Measurements from ENCODE around the gene ADAMTSL1.

ADAMTSL1 gene

GRCh38 chr9:18707061-18707461, 233.1 kb downstream of the ADAMTSL1 start:
- no peak for DNase-seq (ENCODE audit: low spot score in 2 of 2)
- Histone ChIP-seq H3K27me3 (ENCODE audit: low read depth) (no peaks in the 10 kb centered on the region), H3K4me3 (no peak overlapping the region), H3K4me1 (no peaks in the 10 kb centered on the region), H3K9me3 (no peaks in the 10 kb centered on the region), H3K36me3 (replicated peaks) (no peaks in the 10 kb centered on the region)
- in situ Hi-C loops (cut with MboI; ENCODE audit: low sequenced_read_pairs) = no loop called here

DNA sequence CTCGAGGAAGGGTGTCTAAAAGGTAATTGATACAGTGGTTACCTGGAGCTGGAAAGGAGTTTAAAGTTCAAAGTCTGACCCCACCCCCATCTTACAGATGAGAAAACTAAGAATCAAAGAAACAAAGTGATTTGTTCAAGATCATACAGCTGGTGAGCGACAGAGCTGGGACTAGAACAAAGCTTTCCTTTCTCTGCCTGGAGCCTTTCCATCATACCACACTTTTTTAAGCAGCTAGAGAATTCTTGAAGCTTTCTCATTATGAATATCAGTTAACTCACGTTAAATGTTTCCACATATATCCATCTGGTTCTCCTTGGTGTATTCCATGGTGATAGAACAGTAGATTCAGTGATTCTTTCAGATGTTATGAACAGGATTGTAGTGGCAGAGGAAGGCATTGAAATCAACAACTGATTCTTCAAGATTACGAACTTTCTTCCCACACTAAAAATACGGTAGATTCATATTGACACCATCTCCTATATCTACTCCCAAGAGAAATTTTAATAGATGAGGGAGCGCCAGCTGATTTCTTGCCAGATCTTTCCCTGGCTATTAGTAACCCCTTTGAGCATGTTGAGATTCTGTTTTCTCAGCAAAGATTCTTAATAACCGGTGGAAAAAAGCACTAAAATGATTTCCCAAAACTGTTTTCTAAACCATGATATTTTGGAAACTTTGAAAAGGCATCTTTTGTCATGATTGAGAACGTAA, 233.7 kb downstream of the ADAMTSL1 start:
- in situ Hi-C loops (cut with MboI; ENCODE audit: low sequenced_read_pairs) = no loop called here
- Histone ChIP-seq H3K27me3 (ENCODE audit: low read depth) (no peaks in the 10 kb centered on the region), H3K4me1 (no peaks in the 10 kb centered on the region), H3K4me3 (no peak overlapping the region), H3K9me3 (no peaks in the 10 kb centered on the region), H3K36me3 (replicated peaks) (no peaks in the 10 kb centered on the region)
- DNase-seq (ENCODE audit: low spot score in 2 of 2) = no peak

GRCh38 chr9:18708429-18708828, 234.5 kb downstream of the ADAMTSL1 start:
- in situ Hi-C loops (cut with MboI; ENCODE audit: low sequenced_read_pairs) = no loop called here
- no peaks in the 10 kb centered on the region for H3K4me1 ChIP-seq
- H3K4me3 ChIP-seq = no peak overlapping the region
- no peaks in the 10 kb centered on the region for H3K36me3 ChIP-seq (replicated peaks)
- H3K27me3 ChIP-seq (ENCODE audit: low read depth) = no peaks in the 10 kb centered on the region
- no peaks in the 10 kb centered on the region for H3K9me3 ChIP-seq
- DNase-seq (ENCODE audit: low spot score in 2 of 2) = no peak

GRCh38 chr9:18710065-18710464, 236.1 kb downstream of the ADAMTSL1 start:
- H3K4me3 ChIP-seq = no peak overlapping the region
- H3K4me1 ChIP-seq = no peaks in the 10 kb centered on the region
- no peak for DNase-seq (ENCODE audit: low spot score in 2 of 2)
- no peaks in the 10 kb centered on the region for H3K27me3 ChIP-seq (ENCODE audit: low read depth)
- no peaks in the 10 kb centered on the region for H3K36me3 ChIP-seq (replicated peaks)
- in situ Hi-C loops (cut with MboI; ENCODE audit: low sequenced_read_pairs) = no loop called here
- H3K9me3 ChIP-seq = no peaks in the 10 kb centered on the region

- Histone ChIP-seq H3K27me3 (ENCODE audit: low read depth) (no peaks in the 10 kb centered on the region), H3K4me3 (no peak overlapping the region), H3K9me3 (no peaks in the 10 kb centered on the region), H3K4me1 (no peaks in the 10 kb centered on the region), H3K36me3 (replicated peaks) (no peaks in the 10 kb centered on the region)
- DNase-seq (ENCODE audit: low spot score in 2 of 2) = peak in 1 of 2 experiments; percentile 9
- in situ Hi-C loops (cut with MboI; ENCODE audit: low sequenced_read_pairs) = no loop called here
Measured at GRCh38 chr9:18717759-18718158, 243.8 kb downstream of the ADAMTSL1 start.

DNA sequence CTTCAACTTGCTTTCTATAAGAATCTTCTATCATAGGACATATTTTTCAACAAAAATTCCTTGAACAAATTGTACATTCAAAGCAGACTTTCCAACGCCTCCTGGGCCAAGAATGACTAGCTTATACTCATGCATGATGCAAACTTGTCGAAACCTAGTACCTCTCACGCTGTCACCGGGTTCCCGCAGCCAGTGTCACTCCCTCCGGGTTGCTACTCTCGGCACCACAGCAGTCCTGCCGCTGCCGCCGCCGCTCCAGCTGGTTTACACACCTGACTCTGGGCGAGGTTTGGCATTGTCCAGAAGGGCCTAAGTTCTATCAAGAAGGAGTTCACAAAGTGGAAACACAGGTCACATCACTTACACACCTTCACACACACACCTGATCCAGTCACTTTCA, 244.4 kb downstream of the ADAMTSL1 start:
- Histone ChIP-seq H3K36me3 (replicated peaks) (no peaks in the 10 kb centered on the region), H3K9me3 (no peaks in the 10 kb centered on the region), H3K4me1 (no peaks in the 10 kb centered on the region), H3K27me3 (ENCODE audit: low read depth) (no peaks in the 10 kb centered on the region), H3K4me3 (no peak overlapping the region)
- in situ Hi-C loops (cut with MboI; ENCODE audit: low sequenced_read_pairs) = no loop called here
- DNase-seq (ENCODE audit: low spot score in 2 of 2) = no peak

GRCh38 chr9:18718932-18719331, 245.0 kb downstream of the ADAMTSL1 start:
- H3K9me3 ChIP-seq = no peaks in the 10 kb centered on the region
- in situ Hi-C loops (cut with MboI; ENCODE audit: low sequenced_read_pairs) = no loop called here
- H3K4me3 ChIP-seq = no peak overlapping the region
- DNase-seq (ENCODE audit: low spot score in 2 of 2) = no peak
- no peaks in the 10 kb centered on the region for H3K4me1 ChIP-seq
- H3K36me3 ChIP-seq (replicated peaks) = no peaks in the 10 kb centered on the region
- H3K27me3 ChIP-seq (ENCODE audit: low read depth) = no peaks in the 10 kb centered on the region

DNA sequence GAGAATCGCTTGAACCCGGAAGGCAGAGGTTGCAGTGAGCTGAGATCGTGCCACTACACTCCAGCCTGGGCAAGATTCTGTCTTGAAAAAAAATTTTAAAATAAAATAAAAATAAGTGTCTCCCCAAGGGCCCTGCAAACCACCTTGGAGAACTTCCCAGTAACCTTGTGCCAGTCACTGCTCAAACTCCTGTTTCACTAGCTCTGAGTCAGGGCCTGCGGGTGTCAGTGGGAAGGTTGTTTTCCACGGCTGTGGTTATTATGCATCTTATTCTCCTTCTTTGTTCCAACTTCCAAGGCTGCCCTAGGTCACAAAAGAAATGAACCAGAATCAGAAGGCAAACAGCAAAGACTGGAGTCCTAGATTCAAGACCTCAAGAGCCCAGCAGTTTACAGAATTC, 246.7 kb downstream of the ADAMTSL1 start:
- Histone ChIP-seq H3K9me3 (no peaks in the 10 kb centered on the region), H3K36me3 (replicated peaks) (no peaks in the 10 kb centered on the region), H3K27me3 (ENCODE audit: low read depth) (no peaks in the 10 kb centered on the region), H3K4me3 (no peak overlapping the region), H3K4me1 (no peaks in the 10 kb centered on the region)
- DNase-seq (ENCODE audit: low spot score in 2 of 2) = no peak
- in situ Hi-C loops (cut with MboI; ENCODE audit: low sequenced_read_pairs) = no loop called here

DNA sequence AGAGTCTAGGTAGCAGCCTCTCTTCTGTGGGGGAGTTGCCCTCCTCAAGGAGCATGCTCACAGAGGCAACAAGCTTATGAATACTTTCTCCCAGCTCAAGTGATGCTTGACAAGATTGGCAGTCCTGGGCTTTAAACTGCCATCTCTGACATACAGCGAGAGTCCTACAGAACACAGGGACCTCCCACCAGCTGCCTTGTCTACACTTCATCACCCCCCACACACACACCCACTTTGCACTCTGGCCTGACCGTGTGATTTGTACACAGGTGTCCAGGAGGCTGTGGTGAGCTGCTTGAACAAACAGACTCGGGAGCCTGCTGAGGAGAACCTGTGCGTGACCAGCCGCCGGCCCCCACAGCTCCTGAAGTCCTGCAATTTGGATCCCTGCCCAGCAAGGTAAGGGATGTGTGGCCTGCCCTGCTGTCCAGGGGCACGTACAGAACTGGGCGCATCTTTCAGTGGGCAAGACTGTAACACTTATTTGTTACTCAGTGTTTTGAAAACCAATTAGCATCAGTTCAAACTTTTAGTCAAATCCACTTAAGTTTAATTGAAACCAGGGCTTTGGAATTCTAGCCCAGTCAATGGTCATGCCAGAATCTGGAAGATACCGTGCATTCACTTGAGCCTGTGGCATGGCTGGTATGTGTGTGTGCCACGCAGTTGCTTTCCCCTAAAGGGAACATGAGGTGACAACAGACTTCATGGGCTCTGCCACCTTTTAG, 247.5 kb downstream of the ADAMTSL1 start:
- no peaks in the 10 kb centered on the region for H3K27me3 ChIP-seq (ENCODE audit: low read depth)
- no peaks in the 10 kb centered on the region for H3K36me3 ChIP-seq (replicated peaks)
- H3K9me3 ChIP-seq = no peaks in the 10 kb centered on the region
- H3K4me3 ChIP-seq = no peak overlapping the region
- no peaks in the 10 kb centered on the region for H3K4me1 ChIP-seq
- no peak for DNase-seq (ENCODE audit: low spot score in 2 of 2)
- in situ Hi-C loops (cut with MboI; ENCODE audit: low sequenced_read_pairs) = no loop called here

GRCh38 chr9:18721995-18722310, 248.0 kb downstream of the ADAMTSL1 start:
- no peaks in the 10 kb centered on the region for H3K4me1 ChIP-seq

GRCh38 chr9:18722882-18723281, 248.9 kb downstream of the ADAMTSL1 start:
- in situ Hi-C loops (cut with MboI; ENCODE audit: low sequenced_read_pairs) = no loop called here
- H3K36me3 ChIP-seq (replicated peaks) = no peaks in the 10 kb centered on the region
- no peak overlapping the region for H3K4me3 ChIP-seq
- H3K27me3 ChIP-seq (ENCODE audit: low read depth) = no peaks in the 10 kb centered on the region
- H3K9me3 ChIP-seq = no peaks in the 10 kb centered on the region
- no peaks in the 10 kb centered on the region for H3K4me1 ChIP-seq
- DNase-seq (ENCODE audit: low spot score in 2 of 2) = no peak

More at GRCh38 chr9:18721995-18722310, 248.0 kb downstream of the ADAMTSL1 start:
- no peaks in the 10 kb centered on the region for H3K9me3 ChIP-seq
- no peak overlapping the region for H3K4me3 ChIP-seq
- no peaks in the 10 kb centered on the region for H3K27me3 ChIP-seq (ENCODE audit: low read depth)
- DNase-seq (ENCODE audit: low spot score in 2 of 2) = no peak
- no peaks in the 10 kb centered on the region for H3K36me3 ChIP-seq (replicated peaks)
- in situ Hi-C loops (cut with MboI; ENCODE audit: low sequenced_read_pairs) = no loop called here

GRCh38 chr9:18723366-18723765, 249.4 kb downstream of the ADAMTSL1 start:
- no peaks in the 10 kb centered on the region for H3K27me3 ChIP-seq (ENCODE audit: low read depth)
- H3K4me3 ChIP-seq = no peak overlapping the region
- H3K36me3 ChIP-seq (replicated peaks) = no peaks in the 10 kb centered on the region
- H3K9me3 ChIP-seq = no peaks in the 10 kb centered on the region
- no peak for DNase-seq (ENCODE audit: low spot score in 2 of 2)
- H3K4me1 ChIP-seq = no peaks in the 10 kb centered on the region
- in situ Hi-C loops (cut with MboI; ENCODE audit: low sequenced_read_pairs) = no loop called here

DNA sequence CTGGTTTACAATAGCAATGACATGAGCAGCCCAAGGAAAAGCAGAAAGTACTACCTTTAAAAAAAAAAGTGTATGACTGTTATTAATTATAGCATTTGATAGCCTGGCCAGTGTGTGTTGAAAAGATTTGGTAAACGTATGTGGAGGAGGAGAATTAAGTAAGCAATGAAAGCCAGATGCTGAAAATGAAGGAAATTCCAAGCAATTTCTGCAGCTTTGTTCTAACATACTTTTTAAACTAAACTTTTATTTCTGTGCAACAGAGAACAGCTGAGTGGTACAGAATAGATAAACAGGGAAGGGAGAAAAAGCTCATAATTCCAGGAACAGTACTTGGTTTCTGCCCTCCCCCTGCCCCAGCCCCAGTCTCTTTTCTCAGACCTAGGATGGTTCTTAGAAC, 252.6 kb downstream of the ADAMTSL1 start:
- no peaks in the 10 kb centered on the region for H3K36me3 ChIP-seq (replicated peaks)
- no peaks in the 10 kb centered on the region for H3K27me3 ChIP-seq (ENCODE audit: low read depth)
- no peaks in the 10 kb centered on the region for H3K9me3 ChIP-seq
- no peaks in the 10 kb centered on the region for H3K4me1 ChIP-seq
- in situ Hi-C loops (cut with MboI; ENCODE audit: low sequenced_read_pairs) = no loop called here
- no peak overlapping the region for H3K4me3 ChIP-seq
- no peak for DNase-seq (ENCODE audit: low spot score in 2 of 2)

DNA sequence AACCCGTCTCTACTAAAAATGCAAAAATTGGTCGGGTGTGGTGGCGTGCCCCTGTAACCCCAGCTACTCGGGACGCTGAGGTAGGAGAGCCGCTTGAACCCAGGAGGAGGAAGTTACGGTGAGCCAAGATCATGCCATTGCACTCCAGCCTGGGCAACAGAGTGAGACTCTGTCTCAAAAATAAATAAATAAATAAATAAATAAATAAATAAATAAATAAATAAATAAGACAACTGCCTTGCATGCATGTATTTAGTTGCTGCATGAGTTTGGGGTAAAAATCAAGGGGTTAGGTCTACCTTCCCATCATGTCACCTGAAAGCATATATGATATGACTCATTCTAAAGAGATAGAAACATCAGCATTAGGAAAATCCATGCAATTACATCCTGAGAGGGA, 254.0 kb downstream of the ADAMTSL1 start:
- no peak for DNase-seq (ENCODE audit: low spot score in 2 of 2)
- no peaks in the 10 kb centered on the region for H3K36me3 ChIP-seq (replicated peaks)
- H3K27me3 ChIP-seq (ENCODE audit: low read depth) = no peaks in the 10 kb centered on the region
- no peaks in the 10 kb centered on the region for H3K4me1 ChIP-seq
- no peak overlapping the region for H3K4me3 ChIP-seq
- no peaks in the 10 kb centered on the region for H3K9me3 ChIP-seq
- in situ Hi-C loops (cut with MboI; ENCODE audit: low sequenced_read_pairs) = no loop called here

All from HAP-1 (cell line).